GM12872 (cell line): ENCODE data around the gene STK36.

Experiments
- TF ChIP-seq, protein P1 (sequence below): IDR thresholded peaks from 3 replicates; pipeline ENCODE4 v1.5.1; 2011; ENCODE audit warnings: low read depth, mild to moderate bottlenecking, low read length, moderate library complexity; ENCODE audit not compliant: insufficient read depth

Gene STK36

DNA sequence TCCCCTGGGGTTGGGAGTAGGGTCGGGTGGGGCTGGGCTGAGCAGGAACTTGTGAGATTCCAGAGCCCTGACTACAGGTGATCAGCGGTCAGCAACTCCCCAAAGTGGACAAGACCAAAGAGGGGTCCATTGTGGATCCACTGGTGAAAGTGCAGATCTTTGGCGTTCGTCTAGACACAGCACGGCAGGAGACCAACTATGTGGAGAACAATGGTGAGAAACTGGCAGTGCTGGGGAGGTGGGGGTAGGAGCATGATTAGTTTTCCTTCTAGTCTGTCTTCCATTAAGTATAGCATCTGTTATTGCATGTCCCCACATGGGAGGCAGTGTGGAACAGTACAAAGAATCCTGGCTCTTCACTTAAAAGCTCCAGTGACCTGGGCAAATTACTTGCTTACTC lies 36.2 kb upstream of the STK36 start:
- TF ChIP-seq, protein P1, sequence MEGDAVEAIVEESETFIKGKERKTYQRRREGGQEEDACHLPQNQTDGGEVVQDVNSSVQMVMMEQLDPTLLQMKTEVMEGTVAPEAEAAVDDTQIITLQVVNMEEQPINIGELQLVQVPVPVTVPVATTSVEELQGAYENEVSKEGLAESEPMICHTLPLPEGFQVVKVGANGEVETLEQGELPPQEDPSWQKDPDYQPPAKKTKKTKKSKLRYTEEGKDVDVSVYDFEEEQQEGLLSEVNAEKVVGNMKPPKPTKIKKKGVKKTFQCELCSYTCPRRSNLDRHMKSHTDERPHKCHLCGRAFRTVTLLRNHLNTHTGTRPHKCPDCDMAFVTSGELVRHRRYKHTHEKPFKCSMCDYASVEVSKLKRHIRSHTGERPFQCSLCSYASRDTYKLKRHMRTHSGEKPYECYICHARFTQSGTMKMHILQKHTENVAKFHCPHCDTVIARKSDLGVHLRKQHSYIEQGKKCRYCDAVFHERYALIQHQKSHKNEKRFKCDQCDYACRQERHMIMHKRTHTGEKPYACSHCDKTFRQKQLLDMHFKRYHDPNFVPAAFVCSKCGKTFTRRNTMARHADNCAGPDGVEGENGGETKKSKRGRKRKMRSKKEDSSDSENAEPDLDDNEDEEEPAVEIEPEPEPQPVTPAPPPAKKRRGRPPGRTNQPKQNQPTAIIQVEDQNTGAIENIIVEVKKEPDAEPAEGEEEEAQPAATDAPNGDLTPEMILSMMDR, result no peak

DNA sequence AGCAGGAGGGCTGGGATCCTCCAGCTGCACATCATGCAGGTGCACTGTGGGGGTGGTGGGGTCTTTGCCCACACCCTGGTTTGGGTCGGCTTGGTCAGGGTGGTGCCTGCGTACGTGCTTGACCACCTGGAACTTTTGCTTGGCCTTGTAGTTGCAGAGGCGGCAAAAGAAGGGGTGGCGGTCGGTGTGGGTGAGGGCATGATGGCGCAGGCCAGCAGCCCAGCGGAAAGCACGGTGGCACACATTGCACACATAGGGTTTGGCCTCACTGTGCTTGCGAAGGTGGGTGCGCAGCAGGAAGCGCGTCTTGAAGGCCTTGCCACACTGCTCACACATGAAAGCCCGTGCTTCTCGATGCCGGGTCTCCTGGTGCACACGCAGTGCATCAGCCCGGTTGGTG lies 33.5 kb upstream of the STK36 start:
- TF ChIP-seq, protein P1, result no peak

DNA sequence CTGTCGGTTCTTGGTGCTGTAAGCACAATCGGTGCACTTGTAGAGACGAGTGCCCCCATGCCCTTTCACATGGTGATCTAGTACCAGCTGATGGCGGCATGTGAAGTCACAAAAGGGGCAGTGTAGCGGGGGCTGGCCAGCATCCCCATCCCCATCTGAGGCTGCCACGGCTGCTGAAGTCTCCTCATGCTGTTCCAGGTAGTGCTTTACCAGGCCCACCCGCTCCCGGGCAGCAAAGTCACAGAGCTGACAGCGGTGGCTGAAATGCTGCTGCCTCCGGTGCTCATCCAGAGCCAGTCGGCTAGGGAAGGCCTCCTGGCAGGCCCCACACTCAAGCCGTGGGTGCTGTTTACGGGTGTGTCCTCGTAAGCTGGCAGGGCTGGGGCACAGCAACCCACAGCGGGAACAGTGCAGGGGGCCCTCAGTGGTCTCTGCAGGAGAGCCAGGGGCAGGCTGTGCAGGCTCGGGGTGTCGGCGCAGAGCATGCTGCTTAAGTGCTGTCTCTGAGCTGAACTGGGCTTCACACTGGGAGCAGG lies 29.7 kb upstream of the STK36 start:
- TF ChIP-seq, protein P1, result no peak

DNA sequence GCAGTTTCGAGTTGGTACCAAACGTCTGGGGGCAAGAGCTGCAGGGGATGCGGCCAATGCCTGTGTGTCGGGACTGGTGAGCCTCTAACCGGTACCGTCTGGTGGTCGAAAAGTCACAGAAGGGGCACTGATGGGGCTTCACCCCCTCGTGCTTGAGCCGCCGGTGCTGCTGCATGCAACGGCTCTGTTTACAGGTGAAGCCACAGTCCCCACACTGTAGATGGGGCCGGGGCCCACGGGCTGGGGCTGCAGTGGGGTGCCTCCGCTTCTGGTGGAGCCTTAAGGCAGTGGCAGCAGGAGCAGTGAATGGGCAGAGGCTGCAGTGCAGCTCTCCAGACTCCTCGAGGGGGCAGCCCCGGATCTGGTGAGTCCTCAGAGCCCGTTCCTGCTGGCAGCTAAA lies 29.1 kb upstream of the STK36 start:
- TF ChIP-seq, protein P1, result no peak

DNA sequence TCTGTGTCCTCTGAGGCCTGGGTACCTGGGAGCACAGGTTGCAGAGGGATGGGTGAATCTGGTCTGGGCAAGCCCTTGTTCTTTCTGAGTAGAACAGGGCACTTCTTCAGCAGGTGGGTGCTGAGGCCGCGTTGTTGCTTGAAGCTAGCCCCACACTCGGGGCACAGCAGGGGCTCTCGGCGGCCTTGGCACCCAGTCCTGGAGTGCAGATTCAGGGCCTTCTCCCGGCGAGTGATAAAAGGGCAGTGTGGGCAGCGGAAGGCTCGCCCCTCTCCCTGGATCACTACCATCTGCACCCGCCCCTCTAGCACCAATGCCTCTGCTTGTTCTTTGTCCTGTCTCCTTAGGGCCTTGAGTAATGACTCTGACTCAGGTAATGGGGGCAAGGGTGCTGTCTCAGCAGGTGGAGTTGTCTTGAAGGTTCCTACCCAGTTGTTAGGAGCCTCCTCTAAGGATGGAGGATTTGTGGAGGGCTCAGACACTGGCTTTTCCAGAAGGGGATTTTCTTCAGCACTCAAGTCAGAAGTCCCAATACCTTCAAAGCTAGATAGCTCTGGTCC lies 28.1 kb upstream of the STK36 start:
- TF ChIP-seq, protein P1, result no peak

DNA sequence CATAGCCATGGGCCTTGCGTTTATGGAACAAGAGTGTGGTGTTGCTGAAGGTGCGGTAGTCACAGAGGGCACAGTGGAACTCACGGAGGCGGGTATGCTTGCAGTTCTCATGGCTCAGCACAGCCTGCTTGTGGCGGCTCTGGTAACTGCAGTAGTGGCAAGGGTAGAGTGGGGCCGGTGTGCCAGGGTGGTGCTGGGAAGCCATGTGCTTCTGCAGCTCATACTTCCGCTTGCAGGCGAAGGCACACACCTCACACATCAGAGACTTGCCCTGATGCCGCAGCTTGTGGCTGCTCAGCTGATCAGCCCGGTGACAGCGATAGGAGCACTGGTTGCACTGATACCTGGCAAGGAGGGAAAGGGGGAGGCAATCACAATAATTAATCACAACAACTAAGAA lies 27.2 kb upstream of the STK36 start:
- TF ChIP-seq, protein P1, result no peak

DNA sequence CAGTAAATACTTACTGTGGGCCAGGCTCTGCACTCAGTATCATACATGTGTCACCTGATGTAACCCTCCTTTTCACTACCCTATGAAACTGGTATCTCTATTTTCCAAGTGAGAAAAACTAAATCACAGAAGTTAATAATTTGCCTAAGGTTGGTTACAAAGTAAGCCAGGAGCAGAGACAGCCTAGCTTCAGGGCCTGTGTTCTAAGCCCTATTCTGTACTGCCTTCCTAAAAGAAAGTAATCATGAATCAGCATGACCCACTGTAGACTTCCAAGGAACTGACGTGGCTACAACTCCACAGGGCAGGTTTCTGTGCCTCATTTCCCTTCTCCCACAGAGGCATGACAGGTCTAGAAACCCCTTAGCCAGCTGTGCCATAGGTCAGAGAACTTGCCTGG lies 26.8 kb upstream of the STK36 start:
- TF ChIP-seq, protein P1, result no peak
